ENCODE data around the gene CTF1.
A peak's percentile ranks its signal among the peaks of the same experiment; 100 is the strongest.
"Not testable (repeated sequence)": the region's sequence is repeated elsewhere in the genome, so short reads cannot be mapped to it uniquely, and the experiment has no call there.

CTF1 gene

GRCh38 chr16:30876867-30877266 is 19.5 kb upstream of the CTF1 start:
- Mint-ChIP-seq H3K4me1 (peaks cover 32% of the 10 kb centered on the region), H3K4me3 (peak overlapping the region; percentile 84), H3K9me3 (no peaks in the 10 kb centered on the region), H3K36me3 (peaks cover 2% of the 10 kb centered on the region), H3K27me3 (no peaks in the 10 kb centered on the region), H3K27ac (peak overlapping the region; percentile 88)

GRCh38 chr16:30882429-30883310 is 13.7 kb upstream of the CTF1 start:
- H3K27me3 Mint-ChIP-seq, result no peaks in the 10 kb centered on the region
- H3K4me3 Mint-ChIP-seq, result no peak overlapping the region
- no peaks in the 10 kb centered on the region for H3K9me3 Mint-ChIP-seq
- peaks cover 26% of the 10 kb centered on the region for H3K4me1 Mint-ChIP-seq
- H3K36me3 Mint-ChIP-seq, result peaks cover 2% of the 10 kb centered on the region
- peak overlapping the region; percentile 82 for H3K27ac Mint-ChIP-seq

- peak overlapping the region; percentile 10 for H3K27ac Mint-ChIP-seq
- H3K4me3 Mint-ChIP-seq, result no peak overlapping the region
- no peaks in the 10 kb centered on the region for H3K9me3 Mint-ChIP-seq
- peaks cover 5% of the 10 kb centered on the region for H3K36me3 Mint-ChIP-seq
- H3K4me1 Mint-ChIP-seq, result peaks cover 26% of the 10 kb centered on the region
- no peaks in the 10 kb centered on the region for H3K27me3 Mint-ChIP-seq
Measured at GRCh38 chr16:30884760-30885159, 11.7 kb upstream of the CTF1 start.

GRCh38 chr16:30885196-30885595 is 11.2 kb upstream of the CTF1 start:
- Mint-ChIP-seq H3K27ac (peak overlapping the region; percentile 10), H3K36me3 (peaks cover 7% of the 10 kb centered on the region), H3K4me3 (no peak overlapping the region), H3K27me3 (no peaks in the 10 kb centered on the region), H3K4me1 (peaks cover 28% of the 10 kb centered on the region), H3K9me3 (no peaks in the 10 kb centered on the region)

- no peaks in the 10 kb centered on the region for H3K27me3 Mint-ChIP-seq
- no peaks in the 10 kb centered on the region for H3K9me3 Mint-ChIP-seq
- peaks cover 8% of the 10 kb centered on the region for H3K36me3 Mint-ChIP-seq
Measured at GRCh38 chr16:30886145-30886544, 10.3 kb upstream of the CTF1 start.

GRCh38 chr16:30887927-30888326 is 8.5 kb upstream of the CTF1 start:
- H3K36me3 Mint-ChIP-seq, result peaks cover 8% of the 10 kb centered on the region
- no peaks in the 10 kb centered on the region for H3K9me3 Mint-ChIP-seq
- H3K27me3 Mint-ChIP-seq, result no peaks in the 10 kb centered on the region
- peaks cover 29% of the 10 kb centered on the region for H3K4me1 Mint-ChIP-seq
- H3K4me3 Mint-ChIP-seq, result no peak overlapping the region
- no peak overlapping the region for H3K27ac Mint-ChIP-seq

More at GRCh38 chr16:30886145-30886544, 10.3 kb upstream of the CTF1 start:
- H3K27ac Mint-ChIP-seq, result peak overlapping the region; percentile 59
- H3K4me1 Mint-ChIP-seq, result peaks cover 28% of the 10 kb centered on the region
- no peak overlapping the region for H3K4me3 Mint-ChIP-seq

- H3K4me3 Mint-ChIP-seq, result no peak overlapping the region
- peaks cover 8% of the 10 kb centered on the region for H3K36me3 Mint-ChIP-seq
- H3K27me3 Mint-ChIP-seq, result no peaks in the 10 kb centered on the region
- H3K4me1 Mint-ChIP-seq, result peaks cover 32% of the 10 kb centered on the region
- H3K27ac Mint-ChIP-seq, result no peak overlapping the region
- H3K9me3 Mint-ChIP-seq, result no peaks in the 10 kb centered on the region
Measured at GRCh38 chr16:30888856-30889499, 7.4 kb upstream of the CTF1 start.

GRCh38 chr16:30889721-30890120 is 6.7 kb upstream of the CTF1 start:
- H3K27me3 Mint-ChIP-seq, result no peaks in the 10 kb centered on the region
- peaks cover 8% of the 10 kb centered on the region for H3K36me3 Mint-ChIP-seq
- no peaks in the 10 kb centered on the region for H3K9me3 Mint-ChIP-seq
- peaks cover 37% of the 10 kb centered on the region for H3K4me1 Mint-ChIP-seq
- no peak overlapping the region for H3K4me3 Mint-ChIP-seq
- H3K27ac Mint-ChIP-seq, result no peak overlapping the region

- not testable (repeated sequence) for H3K4me3 Mint-ChIP-seq, H3K36me3 Mint-ChIP-seq, H3K27me3 Mint-ChIP-seq, H3K9me3 Mint-ChIP-seq
- Mint-ChIP-seq H3K4me1 (peaks cover 47% of the 10 kb centered on the region), H3K27ac (peak overlapping the region; percentile 23)
Measured at GRCh38 chr16:30891043-30891823, 5.2 kb upstream of the CTF1 start.

- Mint-ChIP-seq H3K9me3 (no peaks in the 10 kb centered on the region), H3K4me3 (peak overlapping the region; percentile 90), H3K36me3 (peaks cover 8% of the 10 kb centered on the region), H3K27me3 (no peaks in the 10 kb centered on the region), H3K4me1 (peaks cover 52% of the 10 kb centered on the region), H3K27ac (peak overlapping the region; percentile 62)
Measured at GRCh38 chr16:30892670-30893416, 3.6 kb upstream of the CTF1 start.

- peak overlapping the region; percentile 62 for H3K27ac Mint-ChIP-seq
- H3K4me1 Mint-ChIP-seq, result peaks cover 52% of the 10 kb centered on the region
- peaks cover 8% of the 10 kb centered on the region for H3K36me3 Mint-ChIP-seq
- no peaks in the 10 kb centered on the region for H3K9me3 Mint-ChIP-seq
- H3K4me3 Mint-ChIP-seq, result peak overlapping the region; percentile 90
- H3K27me3 Mint-ChIP-seq, result no peaks in the 10 kb centered on the region
Measured at GRCh38 chr16:30893417-30893743, 3.0 kb upstream of the CTF1 start.

- no peaks in the 10 kb centered on the region for H3K9me3 Mint-ChIP-seq
- H3K4me1 Mint-ChIP-seq, result peaks cover 48% of the 10 kb centered on the region
Measured at GRCh38 chr16:30893744-30894539, 2.5 kb upstream of the CTF1 start, which contains the start of gene BCL7C. BCL7C (minus strand) TSS chr16:30894077; CDS start chr16:30893944, 133 bp downstream.

GRCh38 chr16:30894540-30895368 is 1.7 kb upstream of the CTF1 start:
- H3K4me1 Mint-ChIP-seq, result peaks cover 46% of the 10 kb centered on the region
- H3K36me3 Mint-ChIP-seq, result peaks cover 5% of the 10 kb centered on the region
- H3K9me3 Mint-ChIP-seq, result no peaks in the 10 kb centered on the region
- peak overlapping the region; percentile 84 for H3K4me3 Mint-ChIP-seq
- H3K27me3 Mint-ChIP-seq, result no peaks in the 10 kb centered on the region
- peak overlapping the region; percentile 84 for H3K27ac Mint-ChIP-seq

More at GRCh38 chr16:30893744-30894539, 2.5 kb upstream of the CTF1 start, which contains the start of gene BCL7C:
- Mint-ChIP-seq H3K27ac (peak within 1 kb of the TSS; percentile 84), H3K4me3 (peak within 1 kb of the TSS; percentile 90), H3K36me3 (peaks cover 5% of the 10 kb centered on the region), H3K27me3 (no peaks in the 10 kb centered on the region)
